ENCODE data around the gene CMIP.

CMIP gene

DNA sequence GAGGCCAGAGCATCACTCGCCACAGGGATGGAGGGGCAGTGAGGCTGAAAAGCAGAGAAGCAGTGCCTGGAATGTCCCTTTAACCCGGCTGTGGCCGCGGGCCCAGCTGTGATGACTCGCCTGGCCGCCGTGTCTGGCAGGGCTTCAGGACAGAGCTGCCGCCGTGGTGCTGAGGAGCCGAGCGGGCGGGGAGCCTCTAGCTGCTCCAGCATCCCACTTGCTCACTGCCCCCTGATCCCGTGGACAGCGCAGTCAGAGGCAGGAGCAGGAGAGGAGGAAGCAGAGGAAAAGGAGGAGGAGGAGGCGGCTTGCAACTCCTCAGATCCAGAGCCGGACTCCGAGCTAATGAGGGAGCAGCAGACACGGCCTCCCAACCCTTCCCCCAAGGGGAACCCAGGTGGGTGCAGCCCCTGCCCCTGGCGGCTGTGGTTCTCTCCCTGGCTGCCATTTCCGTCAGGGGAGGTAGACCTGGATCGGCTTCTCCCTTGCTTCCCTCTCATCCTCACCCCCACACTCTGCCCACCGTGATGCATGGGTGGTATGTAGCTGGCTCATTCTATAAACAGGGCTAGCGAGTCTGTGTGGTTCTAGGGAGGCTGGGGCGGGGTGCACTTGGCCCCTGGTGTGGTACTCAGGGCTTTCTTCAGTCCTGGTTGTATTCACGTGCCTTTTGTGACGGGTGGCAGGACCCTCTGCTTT lies 165.7 kb downstream of the CMIP start:
- peaks cover 0 to 30% (median 24%) of the 10 kb centered on the region in 4 donors for H3K4me1 ChIP-seq
- peak; percentile 82 to 89 for DNase-seq
- H3K27ac ChIP-seq = no peak overlapping the region
- peaks cover 0 to under 1% of the 10 kb centered on the region in 2 donors for H3K27me3 ChIP-seq
- no peaks in the 10 kb centered on the region for H3K9me3 ChIP-seq
- H3K4me3 ChIP-seq = peak overlapping the region in 1 of 2 donors; percentile 26
- intact Hi-C loops (cut with DNase I; ENCODE audit: low total_unique reads) = no loop called here
- TF ChIP-seq, protein P1, sequence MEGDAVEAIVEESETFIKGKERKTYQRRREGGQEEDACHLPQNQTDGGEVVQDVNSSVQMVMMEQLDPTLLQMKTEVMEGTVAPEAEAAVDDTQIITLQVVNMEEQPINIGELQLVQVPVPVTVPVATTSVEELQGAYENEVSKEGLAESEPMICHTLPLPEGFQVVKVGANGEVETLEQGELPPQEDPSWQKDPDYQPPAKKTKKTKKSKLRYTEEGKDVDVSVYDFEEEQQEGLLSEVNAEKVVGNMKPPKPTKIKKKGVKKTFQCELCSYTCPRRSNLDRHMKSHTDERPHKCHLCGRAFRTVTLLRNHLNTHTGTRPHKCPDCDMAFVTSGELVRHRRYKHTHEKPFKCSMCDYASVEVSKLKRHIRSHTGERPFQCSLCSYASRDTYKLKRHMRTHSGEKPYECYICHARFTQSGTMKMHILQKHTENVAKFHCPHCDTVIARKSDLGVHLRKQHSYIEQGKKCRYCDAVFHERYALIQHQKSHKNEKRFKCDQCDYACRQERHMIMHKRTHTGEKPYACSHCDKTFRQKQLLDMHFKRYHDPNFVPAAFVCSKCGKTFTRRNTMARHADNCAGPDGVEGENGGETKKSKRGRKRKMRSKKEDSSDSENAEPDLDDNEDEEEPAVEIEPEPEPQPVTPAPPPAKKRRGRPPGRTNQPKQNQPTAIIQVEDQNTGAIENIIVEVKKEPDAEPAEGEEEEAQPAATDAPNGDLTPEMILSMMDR (IDR thresholded peaks at IDR 0.05) = no peak
- peaks cover 0 to 5% (median 5%) of the 10 kb centered on the region in 3 donors for H3K36me3 ChIP-seq

DNA sequence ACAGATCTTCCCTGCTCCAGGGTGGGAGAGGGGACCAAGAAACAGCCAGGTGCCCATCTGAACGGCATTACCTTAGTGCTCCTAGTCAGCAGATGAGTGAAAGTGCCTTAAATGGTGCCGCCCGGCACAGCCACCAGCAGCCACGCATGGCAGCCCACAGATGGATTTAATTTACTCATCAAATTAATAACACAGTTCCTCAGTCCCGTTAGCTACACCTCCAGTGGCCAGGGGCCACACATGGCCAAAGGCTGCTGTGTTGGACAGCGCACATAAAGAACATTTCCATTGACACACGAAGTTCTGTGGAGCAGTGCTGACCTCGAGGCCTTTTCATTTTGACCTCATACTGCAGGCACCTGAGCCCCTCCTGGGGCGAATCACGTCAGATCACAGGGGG lies 166.3 kb downstream of the CMIP start:
- H3K36me3 ChIP-seq = peaks cover 0 to 5% (median 5%) of the 10 kb centered on the region in 3 donors
- peaks cover 0 to 30% (median 24%) of the 10 kb centered on the region in 4 donors for H3K4me1 ChIP-seq
- intact Hi-C loops (cut with DNase I; ENCODE audit: low total_unique reads) = no loop called here
- H3K27ac ChIP-seq = no peak overlapping the region
- DNase-seq = no peak
- no peaks in the 10 kb centered on the region for H3K9me3 ChIP-seq
- TF ChIP-seq, protein P1 (IDR thresholded peaks at IDR 0.05) = no peak
- H3K4me3 ChIP-seq = no peak overlapping the region
- no peaks in the 10 kb centered on the region for H3K27me3 ChIP-seq

DNA sequence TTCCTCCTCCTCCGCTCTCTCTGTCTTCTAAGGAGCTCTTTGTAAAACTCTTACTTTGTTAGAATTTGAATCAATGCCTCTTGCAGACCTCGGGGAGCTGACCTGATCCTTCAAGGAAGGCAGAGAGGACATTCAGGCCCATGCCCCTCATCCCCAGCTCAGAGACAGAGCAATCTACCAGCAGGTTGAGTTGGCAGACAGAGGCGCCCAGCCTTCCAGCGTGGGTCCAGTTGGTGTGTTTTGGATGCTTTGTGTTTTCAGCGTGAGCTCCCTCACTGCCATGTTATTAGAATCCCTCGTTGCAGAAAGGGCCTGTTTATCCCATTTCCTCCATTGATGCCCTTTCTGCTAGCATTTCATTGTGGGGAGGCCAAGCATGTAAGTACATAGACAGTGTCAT lies 167.1 kb downstream of the CMIP start:
- TF ChIP-seq, protein P1 (IDR thresholded peaks at IDR 0.05) = no peak
- peaks cover 0 to 5% (median 5%) of the 10 kb centered on the region in 3 donors for H3K36me3 ChIP-seq
- intact Hi-C loops (cut with DNase I; ENCODE audit: low total_unique reads) = no loop called here
- H3K27ac ChIP-seq = no peak overlapping the region
- DNase-seq = no peak
- no peaks in the 10 kb centered on the region for H3K9me3 ChIP-seq
- H3K4me3 ChIP-seq = no peak overlapping the region
- H3K27me3 ChIP-seq = no peaks in the 10 kb centered on the region
- peaks cover 0 to 30% (median 24%) of the 10 kb centered on the region in 4 donors for H3K4me1 ChIP-seq

DNA sequence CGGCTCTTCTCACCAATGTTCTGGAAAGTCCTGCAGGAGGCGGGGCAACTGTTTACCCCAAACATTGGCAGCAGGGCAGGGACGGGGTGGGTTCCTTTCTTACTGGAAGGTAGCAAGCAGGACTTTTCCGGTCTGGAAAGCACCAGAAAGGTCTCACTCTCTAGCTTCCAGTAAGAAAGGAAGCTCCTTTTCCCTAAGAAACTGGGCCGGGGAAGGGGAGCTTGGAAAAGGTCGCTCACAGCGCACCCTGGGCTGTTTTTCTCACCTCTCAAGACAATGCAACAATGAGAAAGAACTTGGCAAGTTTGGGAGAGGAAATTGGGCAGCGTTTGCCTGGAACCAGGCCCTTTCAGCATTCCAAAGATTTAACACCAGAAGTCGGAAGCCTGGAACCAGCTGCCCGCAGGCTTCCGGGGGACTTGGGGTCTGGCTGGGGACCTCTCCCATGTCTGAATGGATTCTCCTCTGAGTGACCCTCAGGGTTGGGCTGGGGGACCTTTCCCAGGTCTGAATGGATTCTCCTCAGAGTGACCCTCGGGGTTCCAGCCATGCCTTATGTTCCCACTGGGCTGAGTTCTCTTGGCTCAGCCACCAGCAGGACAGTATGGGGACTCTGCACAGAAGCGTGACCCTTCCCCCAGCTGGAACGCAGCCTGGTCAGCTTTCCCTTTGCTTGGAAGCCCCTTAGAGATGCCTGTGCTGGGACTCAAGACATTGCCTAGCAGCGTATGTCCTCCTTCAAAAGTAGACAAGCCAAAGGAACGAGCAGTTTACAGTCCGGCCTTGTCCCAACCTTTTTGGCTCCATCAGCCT lies 167.9 kb downstream of the CMIP start:
- H3K4me3 ChIP-seq = no peak overlapping the region
- H3K27ac ChIP-seq = no peak overlapping the region
- peaks cover 0 to 30% (median 24%) of the 10 kb centered on the region in 4 donors for H3K4me1 ChIP-seq
- H3K27me3 ChIP-seq = no peaks in the 10 kb centered on the region
- H3K9me3 ChIP-seq = no peaks in the 10 kb centered on the region
- TF ChIP-seq, protein P1 (IDR thresholded peaks at IDR 0.05) = no peak
- intact Hi-C loops (cut with DNase I; ENCODE audit: low total_unique reads) = no loop called here
- DNase-seq = peak in 1 of 2 donors; percentile 53
- H3K36me3 ChIP-seq = peaks cover 0 to 5% (median 2%) of the 10 kb centered on the region in 3 donors

DNA sequence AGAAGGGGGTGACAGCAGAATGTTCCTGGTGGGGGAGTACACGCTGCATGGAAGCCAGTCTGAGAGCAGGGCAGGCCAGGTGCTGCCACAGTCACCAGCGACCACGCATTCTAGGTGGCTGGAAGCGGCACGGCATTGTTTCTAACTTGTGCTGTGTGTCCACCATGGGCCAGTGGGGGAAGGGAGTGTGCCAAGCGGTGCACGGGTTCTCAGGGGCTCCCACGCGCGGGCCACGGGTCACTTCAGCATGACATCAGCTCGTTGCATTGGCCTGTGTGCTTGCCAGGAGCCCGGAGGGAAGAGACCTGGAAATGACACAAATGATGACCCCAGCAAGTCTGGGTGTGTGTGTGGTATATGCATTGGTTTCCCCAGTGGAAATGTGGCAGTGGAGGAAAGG lies 169.6 kb downstream of the CMIP start:
- Histone ChIP-seq H3K27me3 (no peaks in the 10 kb centered on the region), H3K4me1 (peaks cover 0 to 29% (median 23%) of the 10 kb centered on the region in 4 donors), H3K27ac (no peak overlapping the region), H3K4me3 (no peak overlapping the region), H3K9me3 (no peaks in the 10 kb centered on the region), H3K36me3 (no peaks in the 10 kb centered on the region)
- DNase-seq = no peak
- intact Hi-C loops (cut with DNase I; ENCODE audit: low total_unique reads) = no loop called here
- TF ChIP-seq, protein P1 (IDR thresholded peaks at IDR 0.05) = no peak
